ENCODE measurements around the gene MEIKIN. TPM values are rescaled to one million over a fixed set of nuclear protein-coding genes. Genes with fewer than 3 reads are reported as not detected.

The MEIKIN gene
- total RNA-seq, 2 experiments from 2014 or later: not detected

GRCh38 chr5:131795879-131796792, 149.3 kb downstream of the MEIKIN start:
- Mint-ChIP-seq H3K36me3 (ENCODE audit: low read depth) (peaks cover 19% of the 10 kb centered on the region), H3K27me3 (no peaks in the 10 kb centered on the region), H3K4me1 (peaks cover 34% of the 10 kb centered on the region), H3K9me3 (ENCODE audit: low read depth) (no peaks in the 10 kb centered on the region), H3K27ac (peak overlapping the region; percentile 91), H3K4me3 (peak overlapping the region; percentile 99)
- ChIA-PET CTCF (interaction anchor here (1.3 kb wide), 2 partner anchors 73 to 207 kb away, joined by 3 to 4 read pairs; no protein-coding TSS in a partner anchor), POLR2A (interaction anchor here (1.3 kb wide), 1 partner anchor 164 kb away, joined by 4 read pairs; no protein-coding TSS in a partner anchor)
- intact Hi-C loops (cut with DNase I, micrococcal nuclease): loop anchor here (1.0 to 10.0 kb wide), 13 partner anchors 49 to 631 kb away; partner anchors contain the start of genes CDC42SE2 (in 1 of the 2), LYRM7 (in 1 of the 2) and SLC22A4 (in 1 of the 2)
- ATAC-seq: peak; percentile 14
- DNase-seq: peak; percentile 60

GRCh38 chr5:131795228-131795627, 150.2 kb downstream of the MEIKIN start:
- H3K27ac Mint-ChIP-seq: peak overlapping the region; percentile 69

GRCh38 chr5:131794586-131794985, 150.9 kb downstream of the MEIKIN start:
- intact Hi-C loops (cut with DNase I, micrococcal nuclease): loop anchor here in 1 of 2 experiments (10.0 kb wide), 1 partner anchor 530 kb away; the partner anchor contains the start of gene CDC42SE2

More at GRCh38 chr5:131795228-131795627, 150.2 kb downstream of the MEIKIN start:
- peaks cover 42% of the 10 kb centered on the region for H3K4me1 Mint-ChIP-seq
- CTCF ChIA-PET: no interaction called here
- ATAC-seq: no peak
- H3K9me3 Mint-ChIP-seq (ENCODE audit: low read depth): no peaks in the 10 kb centered on the region
- H3K27me3 Mint-ChIP-seq: no peaks in the 10 kb centered on the region
- intact Hi-C loops (cut with DNase I, micrococcal nuclease): loop anchor here (5.0 to 10.0 kb wide), 7 partner anchors 212 to 632 kb away; partner anchors contain the start of genes CDC42SE2 (in 1 of the 2) and LYRM7 (in 1 of the 2)
- DNase-seq: no peak
- peaks cover 19% of the 10 kb centered on the region for H3K36me3 Mint-ChIP-seq (ENCODE audit: low read depth)
- H3K4me3 Mint-ChIP-seq: peak overlapping the region; percentile 99
- POLR2A ChIA-PET: no interaction called here

GRCh38 chr5:131792896-131793295, 152.6 kb downstream of the MEIKIN start:
- peaks cover 49% of the 10 kb centered on the region for H3K4me1 Mint-ChIP-seq
- POLR2A ChIA-PET: no interaction called here
- H3K27ac Mint-ChIP-seq: no peak overlapping the region
- no peak for DNase-seq
- no peak for ATAC-seq
- peaks cover 28% of the 10 kb centered on the region for H3K36me3 Mint-ChIP-seq (ENCODE audit: low read depth)
- intact Hi-C loops (cut with DNase I, micrococcal nuclease): loop anchor here in 1 of 2 experiments (10.0 kb wide), 1 partner anchor 528 kb away; the partner anchor contains the start of gene CDC42SE2
- no peak overlapping the region for H3K4me3 Mint-ChIP-seq
- no peaks in the 10 kb centered on the region for H3K9me3 Mint-ChIP-seq (ENCODE audit: low read depth)
- CTCF ChIA-PET: interaction anchor here (0.7 kb wide), 1 partner anchor 204 kb away, joined by 3 read pairs; no protein-coding TSS in a partner anchor
- no peaks in the 10 kb centered on the region for H3K27me3 Mint-ChIP-seq

More at GRCh38 chr5:131794586-131794985, 150.9 kb downstream of the MEIKIN start:
- Mint-ChIP-seq H3K27ac (no peak overlapping the region), H3K27me3 (no peaks in the 10 kb centered on the region), H3K4me1 (peaks cover 46% of the 10 kb centered on the region), H3K4me3 (peak overlapping the region; percentile 11), H3K9me3 (ENCODE audit: low read depth) (no peaks in the 10 kb centered on the region), H3K36me3 (ENCODE audit: low read depth) (peaks cover 21% of the 10 kb centered on the region)
- ChIA-PET CTCF (no interaction called here), POLR2A (no interaction called here)
- DNase-seq (no peak), ATAC-seq (no peak)

- Mint-ChIP-seq H3K4me3 (no peak overlapping the region), H3K27ac (no peak overlapping the region), H3K27me3 (no peaks in the 10 kb centered on the region), H3K4me1 (peaks cover 52% of the 10 kb centered on the region), H3K36me3 (ENCODE audit: low read depth) (peaks cover 30% of the 10 kb centered on the region), H3K9me3 (ENCODE audit: low read depth) (no peaks in the 10 kb centered on the region)
- intact Hi-C loops (cut with DNase I, micrococcal nuclease): loop anchor here in 1 of 2 experiments (10.0 kb wide), 1 partner anchor 527 kb away; the partner anchor contains the start of gene CDC42SE2
- CTCF ChIA-PET: no interaction called here
- POLR2A ChIA-PET: no interaction called here
- DNase-seq: no peak
- ATAC-seq: no peak
These were observed 153.6 kb downstream of the MEIKIN start for GRCh38 chr5:131791866-131792265.

GRCh38 chr5:131790550-131790949, 154.9 kb downstream of the MEIKIN start:
- peaks cover 53% of the 10 kb centered on the region for H3K4me1 Mint-ChIP-seq
- ATAC-seq (no peak), DNase-seq (no peak)
- H3K9me3 Mint-ChIP-seq (ENCODE audit: low read depth): no peaks in the 10 kb centered on the region
- H3K27me3 Mint-ChIP-seq: no peaks in the 10 kb centered on the region
- ChIA-PET CTCF (no interaction called here), POLR2A (no interaction called here)
- intact Hi-C loops (cut with DNase I, micrococcal nuclease): loop anchor here in 1 of 2 experiments (10.0 kb wide), 1 partner anchor 526 kb away; the partner anchor contains the start of gene CDC42SE2
- H3K27ac Mint-ChIP-seq: no peak overlapping the region
- peaks cover 24% of the 10 kb centered on the region for H3K36me3 Mint-ChIP-seq (ENCODE audit: low read depth)
- H3K4me3 Mint-ChIP-seq: no peak overlapping the region

GRCh38 chr5:131789765-131790164, 155.7 kb downstream of the MEIKIN start:
- ATAC-seq: no peak
- ChIA-PET POLR2A (no interaction called here), CTCF (no interaction called here)
- H3K9me3 Mint-ChIP-seq (ENCODE audit: low read depth): no peaks in the 10 kb centered on the region
- H3K4me3 Mint-ChIP-seq: no peak overlapping the region
- intact Hi-C loops (cut with DNase I, micrococcal nuclease): loop anchor here in 1 of 2 experiments (10.0 kb wide), 1 partner anchor 525 kb away; the partner anchor contains the start of gene CDC42SE2
- H3K27me3 Mint-ChIP-seq: no peaks in the 10 kb centered on the region
- H3K36me3 Mint-ChIP-seq (ENCODE audit: low read depth): peaks cover 24% of the 10 kb centered on the region
- H3K27ac Mint-ChIP-seq: no peak overlapping the region
- H3K4me1 Mint-ChIP-seq: peaks cover 46% of the 10 kb centered on the region
- no peak for DNase-seq

- no peak overlapping the region for H3K27ac Mint-ChIP-seq
- no peak for ATAC-seq
- ChIA-PET POLR2A (interaction anchor here (0.7 kb wide), 1 partner anchor 168 kb away, joined by 3 read pairs; no protein-coding TSS in a partner anchor), CTCF (interaction anchor here (0.6 kb wide), 1 partner anchor 12 kb away, joined by 3 read pairs; no protein-coding TSS in a partner anchor)
- H3K9me3 Mint-ChIP-seq (ENCODE audit: low read depth): no peaks in the 10 kb centered on the region
- intact Hi-C loops (cut with DNase I, micrococcal nuclease): no loop called here
- H3K36me3 Mint-ChIP-seq (ENCODE audit: low read depth): peaks cover 16% of the 10 kb centered on the region
- H3K27me3 Mint-ChIP-seq: no peaks in the 10 kb centered on the region
- H3K4me3 Mint-ChIP-seq: no peak overlapping the region
- DNase-seq: no peak
- peaks cover 36% of the 10 kb centered on the region for H3K4me1 Mint-ChIP-seq
These were observed 157.7 kb downstream of the MEIKIN start for GRCh38 chr5:131787736-131788135.

- Mint-ChIP-seq H3K9me3 (ENCODE audit: low read depth) (no peaks in the 10 kb centered on the region), H3K27me3 (no peaks in the 10 kb centered on the region), H3K4me3 (no peak overlapping the region), H3K27ac (no peak overlapping the region), H3K36me3 (ENCODE audit: low read depth) (peaks cover 19% of the 10 kb centered on the region), H3K4me1 (peaks cover 38% of the 10 kb centered on the region)
- DNase-seq (no peak), ATAC-seq (no peak)
- intact Hi-C loops (cut with DNase I, micrococcal nuclease): no loop called here
- ChIA-PET CTCF (interaction anchor here (0.6 to 0.7 kb wide), 2 partner anchors 11 to 407 kb away, joined by 3 to 4 read pairs; no protein-coding TSS in a partner anchor), POLR2A (no interaction called here)
These were observed 158.4 kb downstream of the MEIKIN start for GRCh38 chr5:131786900-131787692.

GRCh38 chr5:131786036-131786435, 159.4 kb downstream of the MEIKIN start:
- POLR2A ChIA-PET: no interaction called here
- H3K9me3 Mint-ChIP-seq (ENCODE audit: low read depth): no peaks in the 10 kb centered on the region
- H3K27me3 Mint-ChIP-seq: no peaks in the 10 kb centered on the region
- H3K4me1 Mint-ChIP-seq: peaks cover 36% of the 10 kb centered on the region
- ATAC-seq (no peak), DNase-seq (no peak)
- no peak overlapping the region for H3K27ac Mint-ChIP-seq
- no peak overlapping the region for H3K4me3 Mint-ChIP-seq
- intact Hi-C loops (cut with DNase I, micrococcal nuclease): no loop called here
- CTCF ChIA-PET: interaction anchor here (0.7 kb wide), 1 partner anchor 155 kb away, joined by 3 read pairs; no protein-coding TSS in a partner anchor
- peaks cover 21% of the 10 kb centered on the region for H3K36me3 Mint-ChIP-seq (ENCODE audit: low read depth)

- no peak for ATAC-seq
- H3K4me1 Mint-ChIP-seq: peaks cover 29% of the 10 kb centered on the region
- CTCF ChIA-PET: interaction anchor here (1.1 kb wide), 1 partner anchor 9 kb away, joined by 3 read pairs; no protein-coding TSS in a partner anchor
- no peak overlapping the region for H3K4me3 Mint-ChIP-seq
- intact Hi-C loops (cut with DNase I, micrococcal nuclease): no loop called here
- no peaks in the 10 kb centered on the region for H3K9me3 Mint-ChIP-seq (ENCODE audit: low read depth)
- no peaks in the 10 kb centered on the region for H3K27me3 Mint-ChIP-seq
- DNase-seq: no peak
- POLR2A ChIA-PET: interaction anchor here (0.6 kb wide), 1 partner anchor 269 kb away, joined by 5 read pairs; no protein-coding TSS in a partner anchor
- peaks cover 20% of the 10 kb centered on the region for H3K36me3 Mint-ChIP-seq (ENCODE audit: low read depth)
- H3K27ac Mint-ChIP-seq: no peak overlapping the region
These were observed 161.6 kb downstream of the MEIKIN start for GRCh38 chr5:131783874-131784273.

All from activated CD4-positive, alpha-beta T cell treated with anti-CD3 and anti-CD28 coated beads for 36 hours (primary cell).